ENCODE measurements around the gene MINDY3. TPM values are rescaled to one million over a fixed set of nuclear protein-coding genes. Genes with fewer than 3 reads are reported as not detected.

The MINDY3 gene
- 10 to 100 TPM; 25.2 to 31.4 (median 28.4) TPM for total RNA-seq (2021; fragmentation: NEBNext Ultra II Directional; extraction: Animal tissue kit (Norgen Biotek cat#: 25700))
- long read RNA-seq, transcript MINDY3-201 (15 exons, 2,381 nt): major isoform, 23 of 45 reads
- long read RNA-seq, partial matches to known transcripts: 8 of 45 reads
- long read RNA-seq, other reads (novel, unspliced or antisense): 11 of 45 reads

DNA sequence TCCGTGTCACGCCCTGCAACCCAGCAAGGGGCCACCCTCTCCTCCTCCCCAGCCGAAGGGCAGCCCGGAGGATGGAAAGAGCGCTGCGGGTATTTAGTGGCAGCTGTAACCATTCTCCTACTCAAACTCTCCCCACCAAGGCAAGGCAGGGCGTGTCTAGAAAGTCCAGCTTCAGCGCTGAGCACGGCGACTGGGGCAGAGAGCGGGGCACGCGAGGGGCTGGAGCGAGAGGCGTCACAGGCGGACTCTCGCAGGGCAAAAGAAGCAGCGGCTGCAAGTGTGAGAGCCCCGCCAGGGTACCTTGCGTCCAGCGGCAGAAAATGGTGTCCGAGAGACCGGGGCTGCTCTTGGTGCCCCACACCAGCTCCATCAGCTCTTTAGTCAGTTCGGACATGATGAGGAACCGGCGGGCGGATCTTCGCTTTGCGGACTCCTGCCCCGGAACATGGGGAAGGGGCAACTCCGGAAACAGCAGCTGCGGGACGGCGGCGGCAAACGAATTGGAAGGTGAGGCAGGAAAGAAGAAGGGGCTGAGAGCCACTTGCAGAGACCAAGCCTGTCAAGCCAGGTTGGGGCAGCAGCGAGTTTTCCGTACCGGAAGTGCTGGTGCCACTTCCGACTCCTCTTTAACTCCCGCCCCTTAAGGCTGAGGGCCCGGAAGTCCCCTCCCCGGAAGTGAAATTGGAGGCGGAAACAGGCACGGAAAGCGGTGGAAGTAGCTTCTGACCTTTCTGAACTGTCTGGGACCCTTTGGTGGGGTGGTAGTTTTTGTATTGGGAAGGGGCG lies at the start of gene MINDY3:
MINDY3 (minus strand) TSS at position 602 of the 786 bp plus-strand sequence; CDS start at position 394, 208 bp downstream.
- H3K4me1 Mint-ChIP-seq (ENCODE audit: low read depth): peaks cover 31% of the 10 kb centered on the region
- peak; percentile 59 for DNase-seq
- peak within 1 kb of the TSS; percentile 100 for H3K4me3 Mint-ChIP-seq
- peak within 1 kb of the TSS; percentile 87 for H3K27ac Mint-ChIP-seq
- no peak for TF ChIP-seq CTCF (IDR thresholded peaks at IDR 0.05)
- no peaks in the 10 kb centered on the region; the same call in none of the 2 replicates for H3K36me3 Mint-ChIP-seq (ENCODE audit: low read depth)
- H3K27me3 Mint-ChIP-seq (ENCODE audit: insufficient read depth): no peaks in the 10 kb centered on the region; the same call in 1 of the 2 replicates
- H3K9me3 Mint-ChIP-seq: no peaks in the 10 kb centered on the region

DNA sequence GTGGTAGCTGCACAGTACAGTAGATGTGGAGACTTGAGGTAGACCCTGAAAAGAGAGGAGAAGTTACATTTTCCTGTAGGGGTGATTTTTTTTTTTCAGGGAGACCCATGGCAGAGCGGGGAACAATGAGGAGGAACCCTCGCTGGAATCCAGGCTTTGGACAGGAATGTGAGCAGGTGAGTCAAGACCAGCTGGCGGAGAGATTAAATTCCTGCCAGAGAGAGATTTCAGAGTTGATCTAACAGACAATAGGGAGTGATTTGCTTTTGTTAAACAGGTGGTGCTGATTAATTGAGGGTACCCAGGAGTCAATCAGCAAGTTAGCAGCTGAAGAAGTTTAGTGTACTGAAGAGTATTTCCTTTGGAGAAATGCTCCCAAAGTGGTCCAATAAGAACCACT lies 41.6 kb upstream of the MINDY3 start:
- DNase-seq: no peak
- no peak for TF ChIP-seq CTCF (IDR thresholded peaks at IDR 0.05)
- Mint-ChIP-seq H3K27me3 (ENCODE audit: insufficient read depth) (peaks cover 8% of the 10 kb centered on the region; the same call in 1 of the 2 replicates), H3K4me3 (no peak overlapping the region), H3K9me3 (no peaks in the 10 kb centered on the region), H3K27ac (no peak overlapping the region), H3K36me3 (ENCODE audit: low read depth) (no peaks in the 10 kb centered on the region), H3K4me1 (ENCODE audit: low read depth) (peaks cover 4% of the 10 kb centered on the region; the same call in 1 of the 2 replicates)

- H3K27ac Mint-ChIP-seq: no peak overlapping the region
- TF ChIP-seq CTCF (IDR thresholded peaks at IDR 0.05): peak; percentile 75
- H3K4me1 Mint-ChIP-seq (ENCODE audit: low read depth): peaks cover 2% of the 10 kb centered on the region; the same call in 1 of the 2 replicates
- DNase-seq: peak; percentile 21
- H3K27me3 Mint-ChIP-seq (ENCODE audit: insufficient read depth): peaks cover 5% of the 10 kb centered on the region; the same call in 1 of the 2 replicates
- no peak overlapping the region for H3K4me3 Mint-ChIP-seq
- H3K9me3 Mint-ChIP-seq: no peaks in the 10 kb centered on the region
- H3K36me3 Mint-ChIP-seq (ENCODE audit: low read depth): no peaks in the 10 kb centered on the region
Measured at GRCh38 chr10:15898046-15898445, 37.7 kb upstream of the MINDY3 start.

DNA sequence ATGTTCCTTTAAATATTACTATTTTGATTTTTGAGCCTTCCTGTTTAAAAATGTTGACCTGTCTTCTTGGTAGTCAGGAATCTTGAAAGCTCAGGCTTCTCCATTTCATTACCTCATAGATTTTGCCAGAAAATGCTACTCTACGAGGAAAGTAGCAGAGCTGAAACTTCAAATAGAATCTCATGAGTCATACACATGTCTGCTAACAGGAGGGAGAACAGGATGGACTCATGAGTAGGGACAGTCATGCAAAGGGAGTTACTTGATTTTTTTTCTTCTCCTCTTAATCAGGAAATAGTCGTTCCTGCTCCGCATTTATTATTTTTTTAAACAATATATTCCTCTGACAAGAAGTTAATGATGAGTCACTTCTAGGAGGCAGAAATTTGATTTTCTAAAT lies 37.0 kb upstream of the MINDY3 start:
- peak; percentile 35 for DNase-seq
- no peaks in the 10 kb centered on the region; the same call in 1 of the 2 replicates for H3K4me1 Mint-ChIP-seq (ENCODE audit: low read depth)
- no peak for TF ChIP-seq CTCF (IDR thresholded peaks at IDR 0.05)
- H3K27ac Mint-ChIP-seq: no peak overlapping the region
- no peaks in the 10 kb centered on the region for H3K36me3 Mint-ChIP-seq (ENCODE audit: low read depth)
- H3K4me3 Mint-ChIP-seq: no peak overlapping the region
- H3K9me3 Mint-ChIP-seq: no peaks in the 10 kb centered on the region
- H3K27me3 Mint-ChIP-seq (ENCODE audit: insufficient read depth): peaks cover 5% of the 10 kb centered on the region

- TF ChIP-seq CTCF (IDR thresholded peaks at IDR 0.05): no peak
- H3K4me1 Mint-ChIP-seq (ENCODE audit: low read depth): no peaks in the 10 kb centered on the region; the same call in 1 of the 2 replicates
- H3K27me3 Mint-ChIP-seq (ENCODE audit: insufficient read depth): peaks cover 5% of the 10 kb centered on the region
- no peaks in the 10 kb centered on the region for H3K9me3 Mint-ChIP-seq
- H3K36me3 Mint-ChIP-seq (ENCODE audit: low read depth): no peaks in the 10 kb centered on the region
- no peak for DNase-seq
- H3K27ac Mint-ChIP-seq: no peak overlapping the region
- no peak overlapping the region for H3K4me3 Mint-ChIP-seq
Measured at GRCh38 chr10:15896654-15897053, 36.3 kb upstream of the MINDY3 start.
